Activated T-cell treated with anti-CD3 and anti-CD28 coated beads, Interleukin-2, amount 50 U/mL, for 72 hours (primary cell): Measurements from ENCODE around the gene SH3BP5. TPM values are rescaled to one million over a fixed set of nuclear protein-coding genes. Genes with fewer than 3 reads are reported as not detected.

Experiments used
- ATAC-seq, 2 donors: fragments of 150-1000 bp; cut with Tn5 transposase; replicated peaks in 1 of 2; 2 replicates each; pipeline ENCODE4 v1.10.0; 2021; ENCODE audit warnings: moderate library complexity in 2 of 2, mild to moderate bottlenecking in 1 of 2
- DNase-seq, 2 donors: peaks; one replicate each; pipeline ENCODE4 v3.0.0; 2021 to 2022; ENCODE audit warnings: mixed read lengths in 1 of 2
- H3K27ac Mint-ChIP-seq: one replicate; pipeline ENCODE4 v1.8.0; 2022; ENCODE audit warnings: mild to moderate bottlenecking, moderate library complexity, mixed read lengths
- H3K27me3 Mint-ChIP-seq: one replicate; pipeline ENCODE4 v1.8.0; 2022; ENCODE audit warnings: low read depth, mixed read lengths
- H3K36me3 Mint-ChIP-seq, 2 donors: one replicate each; pipeline ENCODE4 v1.8.0; 2022; ENCODE audit warnings: mixed read lengths in 2 of 2, mild to moderate bottlenecking in 1 of 2; ENCODE audit not compliant: insufficient read depth in 2 of 2
- H3K4me1 Mint-ChIP-seq: one replicate; pipeline ENCODE4 v1.8.0; 2022; ENCODE audit warnings: low read depth, mixed read lengths
- H3K4me3 Mint-ChIP-seq, 2 donors: one replicate each; pipeline ENCODE4 v1.8.0; 2022; ENCODE audit warnings: mild to moderate bottlenecking in 2 of 2, mixed read lengths in 2 of 2, moderate library complexity in 2 of 2
- H3K9me3 Mint-ChIP-seq, 2 donors: one replicate each; pipeline ENCODE4 v1.8.0; 2022; ENCODE audit warnings: mixed read lengths in 2 of 2
- total RNA-seq, 2 donors: library from RNA; stranded (reverse); gene quantifications; one replicate each; pipeline ENCODE4 v1.2.3, GENCODE V29; 2022

Gene SH3BP5
- total RNA-seq, 2 donors from 2014 or later, result 7.4 to 19.6 TPM

- Mint-ChIP-seq H3K9me3 (no peaks in the 10 kb centered on the region), H3K36me3 (peaks cover 2 to 5% of the 10 kb centered on the region in 2 donors), H3K4me3 (no peak overlapping the region), H3K4me1 (peaks cover 60% of the 10 kb centered on the region), H3K27ac (peak overlapping the region; percentile 47), H3K27me3 (no peaks in the 10 kb centered on the region)
- DNase-seq, result no peak
- ATAC-seq, result no peak
Measured at GRCh38 chr3:15297608-15298350, 34.6 kb downstream of the SH3BP5 start.

- DNase-seq, result no peak
- peaks cover 72% of the 10 kb centered on the region for H3K4me1 Mint-ChIP-seq
- H3K36me3 Mint-ChIP-seq, result peaks cover 2 to 3% of the 10 kb centered on the region in 2 donors
- no peak for ATAC-seq
- no peaks in the 10 kb centered on the region for H3K27me3 Mint-ChIP-seq
- H3K4me3 Mint-ChIP-seq, result no peak overlapping the region
- H3K27ac Mint-ChIP-seq, result peak overlapping the region; percentile 1
- no peaks in the 10 kb centered on the region for H3K9me3 Mint-ChIP-seq
Measured at GRCh38 chr3:15295506-15295905, 36.9 kb downstream of the SH3BP5 start.

GRCh38 chr3:15294929-15295328 lies 37.5 kb downstream of the SH3BP5 start:
- no peaks in the 10 kb centered on the region for H3K9me3 Mint-ChIP-seq
- no peak for DNase-seq
- no peak overlapping the region for H3K4me3 Mint-ChIP-seq
- H3K4me1 Mint-ChIP-seq, result peaks cover 73% of the 10 kb centered on the region
- no peak for ATAC-seq
- H3K27ac Mint-ChIP-seq, result no peak overlapping the region
- H3K27me3 Mint-ChIP-seq, result no peaks in the 10 kb centered on the region
- peaks cover 2 to 3% of the 10 kb centered on the region in 2 donors for H3K36me3 Mint-ChIP-seq

- Mint-ChIP-seq H3K4me1 (peaks cover 82% of the 10 kb centered on the region), H3K36me3 (peaks cover 3 to 4% of the 10 kb centered on the region in 2 donors), H3K27me3 (no peaks in the 10 kb centered on the region), H3K27ac (no peak overlapping the region), H3K4me3 (no peak overlapping the region), H3K9me3 (no peaks in the 10 kb centered on the region)
- ATAC-seq, result no peak
- no peak for DNase-seq
Measured at GRCh38 chr3:15292765-15293522, 39.4 kb downstream of the SH3BP5 start.

GRCh38 chr3:15291589-15292541 lies 40.5 kb downstream of the SH3BP5 start:
- peak; percentile 68 to 74 for DNase-seq
- peak; percentile 86 to 95 for ATAC-seq
- no peaks in the 10 kb centered on the region for H3K27me3 Mint-ChIP-seq
- H3K4me3 Mint-ChIP-seq, result peak overlapping the region; percentile 59 to 73
- H3K27ac Mint-ChIP-seq, result peak overlapping the region; percentile 78
- H3K4me1 Mint-ChIP-seq, result peaks cover 79% of the 10 kb centered on the region
- H3K36me3 Mint-ChIP-seq, result peaks cover 0 to 4% of the 10 kb centered on the region in 2 donors
- no peaks in the 10 kb centered on the region for H3K9me3 Mint-ChIP-seq

GRCh38 chr3:15290736-15291135 lies 41.6 kb downstream of the SH3BP5 start:
- peaks cover 78% of the 10 kb centered on the region for H3K4me1 Mint-ChIP-seq
- ATAC-seq, result no peak
- H3K4me3 Mint-ChIP-seq, result peak overlapping the region; percentile 46 to 63

GRCh38 chr3:15289661-15290060 lies 42.7 kb downstream of the SH3BP5 start:
- Mint-ChIP-seq H3K36me3 (peaks cover 0 to 4% of the 10 kb centered on the region in 2 donors), H3K27me3 (no peaks in the 10 kb centered on the region), H3K4me1 (peaks cover 68% of the 10 kb centered on the region), H3K27ac (peak overlapping the region; percentile 78), H3K4me3 (peak overlapping the region in 1 of 2 donors; percentile 28), H3K9me3 (no peaks in the 10 kb centered on the region)
- DNase-seq (no peak), ATAC-seq (no peak)

More at GRCh38 chr3:15290736-15291135, 41.6 kb downstream of the SH3BP5 start:
- Mint-ChIP-seq H3K27ac (peak overlapping the region; percentile 76), H3K27me3 (no peaks in the 10 kb centered on the region), H3K36me3 (peaks cover 0 to 4% of the 10 kb centered on the region in 2 donors), H3K9me3 (no peaks in the 10 kb centered on the region)
- no peak for DNase-seq

- ATAC-seq (peak in 1 of 2 donors; percentile 12), DNase-seq (no peak)
- no peaks in the 10 kb centered on the region for H3K27me3 Mint-ChIP-seq
- peak overlapping the region in 1 of 2 donors; percentile 63 for H3K4me3 Mint-ChIP-seq
- H3K9me3 Mint-ChIP-seq, result no peaks in the 10 kb centered on the region
- H3K27ac Mint-ChIP-seq, result peak overlapping the region; percentile 85
- H3K4me1 Mint-ChIP-seq, result peaks cover 60% of the 10 kb centered on the region
- H3K36me3 Mint-ChIP-seq, result peaks cover 0 to 2% of the 10 kb centered on the region in 2 donors
Measured at GRCh38 chr3:15288331-15289035, 43.9 kb downstream of the SH3BP5 start.

- Mint-ChIP-seq H3K4me1 (peaks cover 53% of the 10 kb centered on the region), H3K36me3 (peaks cover 0 to 2% of the 10 kb centered on the region in 2 donors)
- ATAC-seq, result no peak
Measured at GRCh38 chr3:15287565-15288330, 44.6 kb downstream of the SH3BP5 start.

GRCh38 chr3:15286022-15286421 lies 46.4 kb downstream of the SH3BP5 start:
- H3K4me3 Mint-ChIP-seq, result no peak overlapping the region
- ATAC-seq (no peak), DNase-seq (no peak)
- no peaks in the 10 kb centered on the region for H3K9me3 Mint-ChIP-seq
- no peaks in the 10 kb centered on the region for H3K27me3 Mint-ChIP-seq
- H3K4me1 Mint-ChIP-seq, result peaks cover 36% of the 10 kb centered on the region
- no peak overlapping the region for H3K27ac Mint-ChIP-seq
- peaks cover 0 to 2% of the 10 kb centered on the region in 2 donors for H3K36me3 Mint-ChIP-seq

More at GRCh38 chr3:15287565-15288330, 44.6 kb downstream of the SH3BP5 start:
- Mint-ChIP-seq H3K27ac (no peak overlapping the region), H3K4me3 (no peak overlapping the region), H3K9me3 (no peaks in the 10 kb centered on the region), H3K27me3 (no peaks in the 10 kb centered on the region)
- DNase-seq, result no peak

- ATAC-seq, result no peak
- H3K4me1 Mint-ChIP-seq, result peaks cover 32% of the 10 kb centered on the region
- H3K36me3 Mint-ChIP-seq, result peaks cover 0 to 2% of the 10 kb centered on the region in 2 donors
- no peak overlapping the region for H3K27ac Mint-ChIP-seq
- no peaks in the 10 kb centered on the region for H3K9me3 Mint-ChIP-seq
- no peak for DNase-seq
- H3K27me3 Mint-ChIP-seq, result no peaks in the 10 kb centered on the region
- H3K4me3 Mint-ChIP-seq, result no peak overlapping the region
Measured at GRCh38 chr3:15284121-15284889, 48.1 kb downstream of the SH3BP5 start.
